Endodermal cell (in vitro differentiated cells): Measurements from ENCODE around the gene KYNU. TPM values are rescaled to one million over a fixed set of nuclear protein-coding genes. Genes with fewer than 3 reads are reported as not detected.

Experiments
- DNase-seq: peaks from one replicate; pipeline ENCODE4 v3.0.0-alpha.2; 2017
- H3K27ac ChIP-seq: 2 replicates; pipeline ENCODE4 v1.5.1; 2013; ENCODE audit warnings: mild to moderate bottlenecking, low read depth, low read length, moderate library complexity
- H3K27me3 ChIP-seq: 2 replicates; pipeline ENCODE4 v1.6.1; 2013; ENCODE audit warnings: mild to moderate bottlenecking, low read length, moderate library complexity; ENCODE audit not compliant: insufficient read depth, control insufficient read depth, poor library complexity, severe bottlenecking
- H3K36me3 ChIP-seq: 2 replicates; pipeline ENCODE4 v1.7.0; 2013; ENCODE audit warnings: mild to moderate bottlenecking, low read length, moderate library complexity; ENCODE audit not compliant: control insufficient read depth, insufficient read depth
- H3K4me1 ChIP-seq: one replicate; pipeline ENCODE4 v1.7.0; 2013; ENCODE audit warnings: low read length; ENCODE audit not compliant: control insufficient read depth, insufficient read depth
- H3K4me3 ChIP-seq: 2 replicates; pipeline ENCODE4 v1.5.1; 2013; ENCODE audit warnings: mild to moderate bottlenecking, low read length, moderate library complexity
- H3K9ac ChIP-seq: 2 replicates; pipeline ENCODE4 v1.6.1; 2013; ENCODE audit warnings: mild to moderate bottlenecking, low read length, moderate library complexity; ENCODE audit not compliant: poor library complexity, severe bottlenecking; ENCODE audit errors: extremely low read depth
- H3K9me3 ChIP-seq: 2 replicates; pipeline ENCODE4 v1.6.1; 2013; ENCODE audit warnings: mild to moderate bottlenecking, low read length, moderate library complexity; ENCODE audit not compliant: control insufficient read depth
- H3K27ac Mint-ChIP-seq: 2 replicates; pipeline ENCODE4 v1.8.0; 2020; ENCODE audit warnings: mixed read lengths
- H3K27me3 Mint-ChIP-seq: 2 replicates; pipeline ENCODE4 v1.8.0; 2021; ENCODE audit warnings: mild to moderate bottlenecking, mixed read lengths; ENCODE audit not compliant: insufficient read depth
- H3K36me3 Mint-ChIP-seq: 2 replicates; pipeline ENCODE4 v1.8.0; 2020; ENCODE audit warnings: low read depth, mixed read lengths
- H3K4me1 Mint-ChIP-seq: 2 replicates; pipeline ENCODE4 v1.8.0; 2020; ENCODE audit warnings: mixed read lengths
- H3K4me3 Mint-ChIP-seq: 2 replicates; pipeline ENCODE4 v1.8.0; 2020; ENCODE audit warnings: mild to moderate bottlenecking, moderate library complexity, mixed read lengths
- H3K9me3 Mint-ChIP-seq: 2 replicates; pipeline ENCODE4 v1.8.0; 2020; ENCODE audit warnings: mild to moderate bottlenecking, mixed read lengths
- CTCF ChIP-seq: fragments of 200-600 bp; sonication (generic); conservative IDR thresholded peaks from 2 replicates; pipeline ENCODE4 v1.5.0; 2021; ENCODE audit warnings: antibody characterized with exemption, mild to moderate bottlenecking
- WGBS, 2 experiments: methylation state at CpG; one replicate each; pipeline versions ENCODE4 v1.1.5 to v1.1.7; 2013; ENCODE audit warnings: missing lambda C conversion rate in 2 of 2, mixed read lengths in 1 of 2; ENCODE audit not compliant: insufficient coverage in 1 of 2, insufficient read length in 1 of 2; 5-methylcytosine and 5-hydroxymethylcytosine counted together
- total RNA-seq, 2 donors: library from RNA; stranded (reverse); fragmentation: NEBNext Ultra II Directional in 1 of 2; extraction: Animal tissue kit (Norgen Biotek cat#: 25700) in 1 of 2; gene quantifications; 2 replicates in 1 of 2; 3 replicates in 1 of 2; pipeline ENCODE4 v1.2.1, GENCODE V29; 2021

KYNU gene
- total RNA-seq, 2 donors from 2014 or later = 1.2 to 4.2 TPM

- H3K27ac ChIP-seq = no peak overlapping the region
- H3K9ac ChIP-seq = no peak overlapping the region
- no peak overlapping the region for H3K27ac Mint-ChIP-seq
- no peak overlapping the region for H3K4me3 ChIP-seq
- no peaks in the 10 kb centered on the region for H3K4me1 Mint-ChIP-seq
- no peaks in the 10 kb centered on the region for H3K36me3 ChIP-seq
- H3K9me3 ChIP-seq = no peaks in the 10 kb centered on the region
- no peak for DNase-seq
- H3K4me3 Mint-ChIP-seq = no peak overlapping the region
- WGBS, 2 experiments = 91 to 100% methylated on average over 3 to 6 of the region's 6 CpGs
- no peaks in the 10 kb centered on the region for H3K9me3 Mint-ChIP-seq
- H3K27me3 Mint-ChIP-seq = no peaks in the 10 kb centered on the region
- no peaks in the 10 kb centered on the region for H3K27me3 ChIP-seq
- no peaks in the 10 kb centered on the region for H3K36me3 Mint-ChIP-seq
- H3K4me1 ChIP-seq = no peaks in the 10 kb centered on the region
- TF ChIP-seq CTCF = no peak
Measured at GRCh38 chr2:142872882-142873724, 4.4 kb upstream of the KYNU start.

- Histone ChIP-seq H3K27ac (no peak overlapping the region), H3K4me1 (no peaks in the 10 kb centered on the region)
- WGBS, 2 experiments = 80% methylated on average over 1 of the region's 1 CpG; no CpG with 5 or more reads in 1 of the 2 experiments
Measured at GRCh38 chr2:142873831-142874287, 3.6 kb upstream of the KYNU start.

GRCh38 chr2:142874293-142874814, 3.1 kb upstream of the KYNU start:
- Mint-ChIP-seq H3K27ac (no peak overlapping the region), H3K27me3 (no peaks in the 10 kb centered on the region), H3K36me3 (no peaks in the 10 kb centered on the region), H3K4me3 (no peak overlapping the region), H3K4me1 (no peaks in the 10 kb centered on the region), H3K9me3 (no peaks in the 10 kb centered on the region)
- no peaks in the 10 kb centered on the region for H3K4me1 ChIP-seq
- no peak overlapping the region for H3K9ac ChIP-seq
- WGBS, 2 experiments = 93% methylated on average over 2 of the region's 2 CpGs
- TF ChIP-seq CTCF = no peak
- H3K9me3 ChIP-seq = no peaks in the 10 kb centered on the region
- no peak overlapping the region for H3K4me3 ChIP-seq
- H3K36me3 ChIP-seq = no peaks in the 10 kb centered on the region
- no peak overlapping the region for H3K27ac ChIP-seq
- no peak for DNase-seq
- H3K27me3 ChIP-seq = no peaks in the 10 kb centered on the region

More at GRCh38 chr2:142873831-142874287, 3.6 kb upstream of the KYNU start:
- no peaks in the 10 kb centered on the region for H3K27me3 ChIP-seq
- no peak for TF ChIP-seq CTCF
- H3K9me3 ChIP-seq = no peaks in the 10 kb centered on the region
- Mint-ChIP-seq H3K9me3 (no peaks in the 10 kb centered on the region), H3K27me3 (no peaks in the 10 kb centered on the region), H3K27ac (no peak overlapping the region), H3K4me1 (no peaks in the 10 kb centered on the region), H3K4me3 (no peak overlapping the region), H3K36me3 (no peaks in the 10 kb centered on the region)
- no peaks in the 10 kb centered on the region for H3K36me3 ChIP-seq
- DNase-seq = no peak
- no peak overlapping the region for H3K4me3 ChIP-seq
- no peak overlapping the region for H3K9ac ChIP-seq
